ENCODE results near the gene BOLL. TPM values are rescaled to one million over a fixed set of nuclear protein-coding genes. Genes with fewer than 3 reads are reported as not detected.
"Not testable (repeated sequence)": the region's sequence is repeated elsewhere in the genome, so short reads cannot be mapped to it uniquely, and the experiment has no call there.

BOLL gene
- total RNA-seq, 1 experiment from 2014 or later, result not detected

DNA sequence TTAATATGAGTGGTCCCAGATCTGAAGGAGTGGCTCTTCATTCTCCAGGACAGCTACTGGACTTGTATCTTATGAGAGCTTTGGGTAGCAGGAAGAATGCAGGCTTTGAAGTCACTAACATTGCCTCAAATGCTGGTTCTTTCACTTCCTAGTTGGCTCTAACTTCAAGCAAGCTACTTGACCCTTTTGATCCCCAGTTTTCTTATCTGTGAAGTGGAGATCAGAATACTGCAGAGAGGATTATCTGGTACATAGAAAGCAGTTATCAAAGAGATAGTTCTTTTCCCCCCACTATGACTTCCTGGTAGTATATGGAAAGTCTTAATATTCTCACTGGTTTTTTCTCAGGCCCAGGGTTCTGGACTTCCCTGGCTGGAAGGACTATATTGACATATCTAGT, 15.9 kb upstream of the BOLL start:
- no peak for DNase-seq (ENCODE audit: low read depth)
- in situ Hi-C loops (cut with HindIII; ENCODE audit: low pct_unique_long_range_greater_than_20kb, low sequenced_read_pairs), result no loop called here

DNA sequence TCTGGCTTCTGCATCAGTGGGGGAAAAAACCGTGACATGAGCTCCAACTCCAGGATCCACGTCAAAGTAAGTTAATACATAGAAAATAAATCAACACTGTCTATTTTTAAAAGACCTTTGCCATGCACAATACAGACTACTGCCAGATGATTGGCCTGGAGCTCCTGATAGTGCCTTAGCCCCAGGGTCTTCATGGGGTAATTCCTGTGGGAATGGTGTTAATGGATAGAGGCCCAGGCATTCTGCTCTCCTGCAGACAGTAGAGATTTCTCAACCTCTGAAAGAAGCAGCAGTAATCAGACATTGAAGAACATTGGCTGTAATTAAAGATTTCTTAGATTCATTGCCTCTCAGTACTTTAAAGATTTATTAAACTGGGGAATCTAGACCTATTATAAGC, 15.0 kb upstream of the BOLL start:
- in situ Hi-C loops (cut with HindIII; ENCODE audit: low pct_unique_long_range_greater_than_20kb, low sequenced_read_pairs), result no loop called here
- no peak for DNase-seq (ENCODE audit: low read depth)

DNA sequence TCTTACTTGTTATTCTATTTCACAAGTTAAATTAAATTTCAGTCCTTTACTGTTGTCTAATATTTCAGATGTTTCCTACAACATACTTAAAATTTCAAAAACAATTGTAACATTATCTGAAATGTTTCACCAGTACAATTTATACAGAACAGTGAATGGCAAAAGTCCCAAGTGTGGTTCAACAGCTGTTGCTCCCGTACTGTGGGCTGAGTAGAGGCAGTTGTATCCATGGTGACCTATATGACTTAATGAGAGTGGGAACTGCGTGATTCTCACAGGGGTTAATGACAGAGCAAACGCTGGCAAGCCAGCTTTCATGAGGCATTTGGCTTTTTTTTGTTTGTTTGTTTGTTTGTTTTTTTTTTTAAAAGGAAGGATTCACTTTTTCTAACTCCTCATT, 13.9 kb upstream of the BOLL start:
- DNase-seq (ENCODE audit: low read depth), result no peak
- in situ Hi-C loops (cut with HindIII; ENCODE audit: low pct_unique_long_range_greater_than_20kb, low sequenced_read_pairs), result no loop called here

DNA sequence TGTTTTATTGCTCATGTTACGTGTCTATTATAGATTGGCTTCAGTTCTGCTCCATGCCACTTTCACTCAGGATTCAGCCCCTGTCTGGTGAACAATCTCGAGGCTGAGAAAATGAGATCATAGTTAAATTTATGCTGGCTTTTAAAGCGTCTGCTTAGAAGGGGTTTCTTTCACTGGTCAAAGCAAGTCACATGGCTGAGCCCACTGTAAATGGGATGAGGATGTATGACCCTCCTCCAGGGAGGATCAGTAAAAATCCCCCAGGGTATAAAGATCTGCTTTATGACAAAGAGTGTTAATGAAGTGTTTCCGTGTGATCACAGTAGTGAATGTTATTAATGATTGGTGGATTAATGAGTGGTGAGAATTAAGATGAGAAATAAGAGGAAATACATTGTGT, 13.1 kb upstream of the BOLL start:
- in situ Hi-C loops (cut with HindIII; ENCODE audit: low pct_unique_long_range_greater_than_20kb, low sequenced_read_pairs), result no loop called here

DNA sequence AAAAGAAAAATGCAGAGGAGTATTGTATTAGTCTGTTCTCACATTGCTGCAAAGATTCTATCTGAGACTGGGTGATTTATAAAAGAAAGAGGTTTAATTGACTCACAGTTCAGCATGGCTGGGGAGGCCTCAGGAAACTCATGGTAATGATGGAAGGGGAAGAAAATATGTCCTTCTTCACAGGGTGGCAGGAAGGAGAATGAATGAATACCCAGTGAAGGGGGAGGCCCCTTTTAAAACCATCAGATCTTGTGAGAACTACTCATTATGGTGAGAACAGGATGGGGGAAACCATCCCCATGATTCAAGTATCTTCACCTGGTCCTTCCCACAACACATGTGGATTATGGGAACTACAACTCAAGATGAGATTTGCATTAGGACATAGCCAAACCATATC, 10.2 kb upstream of the BOLL start:
- in situ Hi-C loops (cut with HindIII; ENCODE audit: low pct_unique_long_range_greater_than_20kb, low sequenced_read_pairs), result no loop called here
- DNase-seq (ENCODE audit: low read depth), result no peak

More for the DNA sequence above, 13.1 kb upstream of the BOLL start:
- DNase-seq (ENCODE audit: low read depth), result no peak

DNA sequence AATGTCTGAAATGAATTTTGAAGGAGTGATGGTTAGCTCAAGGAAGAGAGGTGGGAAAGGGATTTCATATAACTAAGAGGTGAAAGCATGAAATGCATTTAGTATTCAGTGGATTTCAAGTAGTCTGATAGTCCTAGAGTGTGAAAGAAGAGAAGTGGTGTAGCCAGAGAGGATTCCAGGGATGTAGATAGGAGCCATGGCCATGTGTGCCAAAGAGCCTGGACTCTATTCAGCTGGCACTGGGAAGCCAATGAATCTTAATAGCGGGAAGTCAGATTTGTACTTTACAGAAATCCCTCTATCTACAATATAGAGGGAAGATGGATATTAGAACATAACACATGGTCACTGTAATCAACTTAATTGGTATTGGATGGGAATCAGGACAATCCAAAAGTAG, 8.3 kb upstream of the BOLL start:
- DNase-seq (ENCODE audit: low read depth), result no peak
- in situ Hi-C loops (cut with HindIII; ENCODE audit: low pct_unique_long_range_greater_than_20kb, low sequenced_read_pairs), result no loop called here

DNA sequence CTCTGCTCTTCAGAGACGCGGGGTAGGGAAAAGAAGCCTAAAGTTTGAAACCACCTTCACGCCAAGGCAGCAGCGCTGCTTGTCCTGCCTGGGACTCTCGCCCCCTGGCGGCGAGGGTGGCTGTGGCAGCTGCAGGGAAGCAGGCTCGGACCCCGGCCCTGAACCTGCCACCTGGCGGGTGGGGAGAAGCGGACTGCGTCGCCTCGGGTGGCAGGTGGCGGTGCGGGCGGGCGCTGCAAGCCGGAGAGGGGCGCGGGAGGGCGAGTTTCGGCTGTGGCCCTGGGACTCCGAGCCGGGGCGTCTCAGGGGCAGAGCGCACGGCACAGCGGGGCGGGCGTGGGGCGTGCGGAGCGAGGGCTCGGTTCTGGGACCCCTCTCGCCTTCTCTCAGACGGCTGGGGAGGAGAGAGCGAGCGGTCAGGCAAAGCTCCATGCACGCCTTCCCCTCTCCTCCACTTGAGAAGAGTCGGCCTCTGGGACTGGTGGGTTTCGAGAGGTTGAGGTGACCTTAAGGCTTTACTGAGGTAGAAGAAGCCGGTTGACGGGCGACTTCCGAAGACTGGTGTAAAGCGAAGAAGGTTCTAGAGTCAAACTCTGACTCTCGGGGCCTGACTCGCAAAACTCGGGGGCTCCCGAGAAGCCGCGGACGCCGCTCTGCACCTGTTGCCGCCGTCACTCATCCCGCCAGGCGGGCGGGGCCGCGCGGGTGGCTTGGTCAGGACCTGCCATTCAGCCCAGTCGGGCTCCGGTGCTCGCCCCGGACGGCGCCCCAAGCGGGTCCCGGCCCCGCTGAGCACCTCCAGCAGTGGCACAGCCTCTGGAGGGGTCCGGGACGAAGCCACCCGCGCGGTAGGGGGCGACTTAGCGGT, 1.1 kb upstream of the BOLL start:
- in situ Hi-C loops (cut with HindIII; ENCODE audit: low pct_unique_long_range_greater_than_20kb, low sequenced_read_pairs), result no loop called here
- no peak for DNase-seq (ENCODE audit: low read depth)

DNA sequence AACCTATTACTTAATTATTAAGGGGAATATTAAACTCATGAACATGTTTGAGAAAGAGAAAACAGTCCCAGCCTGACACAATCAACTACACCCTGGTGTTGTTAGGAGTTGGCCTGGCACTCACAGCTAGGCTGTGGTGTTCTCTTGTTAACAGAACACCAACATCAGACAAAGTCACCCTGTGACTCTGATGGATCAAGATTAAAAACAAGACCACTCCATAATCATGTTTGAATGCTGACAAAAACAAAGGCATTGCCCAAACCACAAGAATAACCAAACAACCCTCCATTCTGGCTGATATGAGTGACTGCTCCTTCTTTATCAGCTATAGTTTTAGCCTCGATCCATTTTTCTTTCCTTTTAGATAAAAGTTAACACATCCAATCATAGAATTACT, 3.0 kb downstream of the BOLL start:
- no peak for DNase-seq (ENCODE audit: low read depth)
- in situ Hi-C loops (cut with HindIII; ENCODE audit: low pct_unique_long_range_greater_than_20kb, low sequenced_read_pairs), result no loop called here

DNA sequence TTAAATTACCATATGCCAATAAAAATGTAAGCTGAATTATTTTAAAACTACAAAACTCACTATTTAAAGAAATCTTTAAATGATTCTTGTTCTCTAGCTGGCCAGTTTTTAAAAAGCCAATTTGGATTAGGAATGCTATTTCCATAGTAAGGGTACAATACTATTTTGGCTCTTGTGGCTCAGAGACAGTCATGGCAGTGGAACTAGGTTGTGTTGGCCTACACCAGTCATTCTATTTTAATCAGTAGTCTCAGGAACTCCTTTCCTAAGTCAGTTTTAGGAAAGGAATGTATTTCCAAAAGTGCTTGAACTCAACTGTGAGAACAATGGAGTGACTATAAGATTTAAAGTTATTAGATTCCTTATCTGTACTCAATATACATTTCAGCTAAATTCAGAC, 5.9 kb downstream of the BOLL start:
- in situ Hi-C loops (cut with HindIII; ENCODE audit: low pct_unique_long_range_greater_than_20kb, low sequenced_read_pairs), result no loop called here
- DNase-seq (ENCODE audit: low read depth), result no peak

DNA sequence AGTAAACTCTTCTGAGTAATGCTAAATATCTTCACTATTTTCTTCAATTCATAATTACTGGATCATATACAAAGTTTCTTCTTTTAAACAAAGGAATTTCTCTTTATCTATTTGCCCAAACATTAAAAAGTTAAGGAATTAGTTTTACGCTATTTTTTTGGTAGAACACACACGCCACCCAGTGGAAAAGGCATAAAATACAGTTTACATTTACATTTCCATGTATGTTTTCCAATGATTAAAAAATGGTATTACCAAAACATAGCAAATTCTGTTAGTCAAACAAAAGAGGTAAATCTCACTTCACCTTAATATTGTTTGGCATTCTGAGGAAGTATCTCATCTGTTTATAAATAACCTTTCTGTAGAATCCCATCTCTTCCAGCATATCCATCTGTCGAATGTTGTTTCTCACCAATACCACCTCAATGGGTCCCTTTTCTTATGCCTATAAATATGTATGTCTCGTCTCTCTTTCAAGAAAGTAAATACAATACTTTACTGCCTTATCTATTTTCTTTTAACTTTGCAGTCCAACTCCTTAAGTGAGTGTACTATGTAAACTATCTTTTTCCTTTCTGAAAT, 7.2 kb downstream of the BOLL start:
- in situ Hi-C loops (cut with HindIII; ENCODE audit: low pct_unique_long_range_greater_than_20kb, low sequenced_read_pairs), result no loop called here
- peak; percentile 6 for DNase-seq (ENCODE audit: low read depth)

DNA sequence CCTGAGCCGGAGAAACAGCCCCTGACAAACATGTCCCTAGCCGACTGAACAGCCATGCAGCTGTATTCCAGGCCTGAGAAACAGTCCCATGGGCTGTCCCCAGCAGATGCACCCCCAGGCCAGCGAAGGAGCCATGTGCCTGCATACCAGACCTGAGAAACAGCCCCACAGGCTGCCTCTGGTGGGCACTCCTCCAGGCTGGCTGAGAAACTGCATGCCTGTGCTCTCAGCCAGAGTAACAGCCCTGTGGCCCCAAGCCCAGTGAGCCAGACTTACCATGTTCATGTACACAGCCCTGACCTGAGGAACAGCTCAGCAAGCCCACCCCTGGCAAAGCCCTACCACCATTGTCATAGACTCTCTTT, 24.8 kb downstream of the BOLL start:
- in situ Hi-C loops (cut with HindIII; ENCODE audit: low pct_unique_long_range_greater_than_20kb, low sequenced_read_pairs), result no loop called here

DNA sequence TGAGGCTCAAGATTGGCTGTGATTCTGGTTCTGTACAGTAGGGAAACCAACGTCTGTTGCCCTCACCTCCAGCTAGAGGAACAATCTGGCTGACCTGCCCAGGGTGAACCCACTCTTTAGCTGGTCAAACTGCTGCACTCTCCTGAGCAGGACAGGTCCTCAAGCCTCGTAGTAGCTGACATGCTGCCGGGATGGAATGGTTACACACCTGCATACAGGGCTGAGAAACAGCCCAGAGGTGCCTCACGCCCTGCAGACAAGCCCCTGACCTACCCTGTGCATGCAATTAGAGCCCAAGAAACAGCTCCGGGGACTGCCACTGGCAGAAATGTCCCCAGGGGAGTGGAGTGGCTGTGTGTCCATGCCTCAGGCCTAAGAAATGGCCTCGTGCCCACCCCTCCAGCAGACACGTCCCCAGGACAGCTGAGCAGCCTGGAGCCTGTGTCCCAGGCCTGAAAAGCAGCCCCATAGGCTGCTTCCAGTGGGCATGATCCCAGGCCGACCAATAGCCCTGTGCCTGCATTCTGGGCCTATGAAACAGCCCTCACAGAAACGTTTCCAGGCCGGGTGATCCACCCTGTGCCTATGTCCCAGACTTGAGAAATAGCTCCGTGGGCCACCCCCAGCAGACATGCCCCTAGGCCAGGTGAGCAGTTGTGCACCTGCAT, 25.4 kb downstream of the BOLL start:
- in situ Hi-C loops (cut with HindIII; ENCODE audit: low pct_unique_long_range_greater_than_20kb, low sequenced_read_pairs), result no loop called here
- DNase-seq (ENCODE audit: low read depth), result no peak

More for the DNA sequence above, 24.8 kb downstream of the BOLL start:
- no peak for DNase-seq (ENCODE audit: low read depth)

DNA sequence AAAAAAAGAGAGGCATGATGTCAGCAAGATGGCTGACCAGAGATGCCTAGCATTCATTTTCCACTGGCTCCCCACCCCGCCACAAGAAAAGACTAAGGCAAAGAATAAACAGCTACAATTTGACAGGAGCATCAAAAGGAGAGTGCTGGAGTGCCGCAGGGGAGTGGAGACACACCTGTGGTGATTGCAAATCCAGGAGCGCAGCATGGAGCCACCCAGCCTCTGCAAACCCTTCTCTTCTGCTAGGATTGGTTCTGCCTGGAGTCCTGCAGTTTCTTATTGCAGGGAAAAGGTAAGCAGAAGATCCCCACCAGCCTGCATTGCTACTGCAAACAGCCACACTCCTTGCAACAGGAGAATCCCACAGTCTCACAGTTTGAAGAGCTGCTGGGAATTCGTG, 26.1 kb downstream of the BOLL start:
- no peak for DNase-seq (ENCODE audit: low read depth)
- in situ Hi-C loops (cut with HindIII; ENCODE audit: low pct_unique_long_range_greater_than_20kb, low sequenced_read_pairs), result no loop called here

DNA sequence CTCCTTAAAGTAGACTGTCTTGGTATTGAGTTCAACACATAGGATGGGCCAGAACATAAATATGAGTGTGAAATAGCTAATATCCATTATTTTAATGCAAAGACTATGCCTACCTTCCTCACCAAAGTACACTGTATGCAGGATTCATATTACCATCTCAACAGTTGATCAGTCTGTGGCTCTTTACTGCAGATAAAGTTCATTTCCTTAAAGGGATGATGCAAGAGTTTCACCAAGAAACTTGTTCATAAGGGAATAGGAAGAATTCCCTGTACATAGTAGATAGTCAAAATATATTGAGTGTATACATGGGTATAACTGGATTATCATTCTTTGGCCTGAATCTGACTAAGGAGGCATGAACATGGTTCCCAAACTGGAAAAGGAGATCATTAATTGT, 44.9 kb downstream of the BOLL start:
- DNase-seq (ENCODE audit: low read depth), result no peak
- in situ Hi-C loops (cut with HindIII; ENCODE audit: low pct_unique_long_range_greater_than_20kb, low sequenced_read_pairs), result no loop called here

DNA sequence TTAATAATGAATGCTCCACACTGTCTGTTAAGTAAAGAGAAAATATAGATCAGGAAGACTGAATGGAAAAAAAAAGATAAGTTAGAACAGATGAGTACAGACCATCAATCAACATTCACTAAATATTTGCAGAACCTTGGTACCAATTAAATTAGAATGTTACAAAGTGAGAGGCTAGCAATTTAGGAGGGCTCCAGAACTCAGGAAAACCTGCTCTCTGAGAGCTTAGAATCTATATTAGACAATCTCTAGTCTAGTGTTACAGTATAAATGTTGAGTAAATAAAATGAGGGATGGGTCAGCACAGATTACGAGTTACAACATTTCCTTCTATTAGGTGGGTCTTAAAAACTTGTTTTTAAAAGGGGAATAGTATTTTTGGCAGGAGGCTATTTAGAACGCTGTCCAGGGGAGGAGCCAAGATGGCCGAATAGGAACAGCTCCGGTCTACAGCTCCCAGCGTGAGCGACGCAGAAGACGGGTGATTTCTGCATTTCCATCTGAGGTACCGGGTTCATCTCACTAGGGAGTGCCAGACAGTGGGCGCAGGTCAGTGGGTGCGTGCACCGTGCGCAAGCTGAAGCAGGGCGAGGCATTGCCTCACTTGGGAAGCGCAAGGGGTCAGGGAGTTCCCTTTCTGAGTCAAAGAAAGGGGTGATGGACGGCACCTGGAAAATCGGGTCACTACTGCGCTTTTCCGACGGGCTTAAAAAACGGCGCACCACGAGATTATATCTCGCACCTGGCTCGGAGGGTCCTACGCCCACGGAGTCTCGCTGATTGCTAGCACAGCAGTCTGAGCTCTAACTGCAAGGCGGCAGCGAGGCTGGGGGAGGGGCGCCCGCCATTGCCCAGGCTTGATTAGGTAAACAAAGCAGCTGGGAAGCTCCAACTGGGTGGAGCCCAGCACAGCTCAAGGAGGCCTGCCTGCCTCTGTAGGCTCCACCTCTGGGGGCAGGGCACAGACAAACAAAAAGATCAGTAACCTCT, 56.3 kb downstream of the BOLL start:
- DNase-seq (ENCODE audit: low read depth); in situ Hi-C loops (cut with HindIII; ENCODE audit: low pct_unique_long_range_greater_than_20kb, low sequenced_read_pairs): not testable (repeated sequence)

DNA sequence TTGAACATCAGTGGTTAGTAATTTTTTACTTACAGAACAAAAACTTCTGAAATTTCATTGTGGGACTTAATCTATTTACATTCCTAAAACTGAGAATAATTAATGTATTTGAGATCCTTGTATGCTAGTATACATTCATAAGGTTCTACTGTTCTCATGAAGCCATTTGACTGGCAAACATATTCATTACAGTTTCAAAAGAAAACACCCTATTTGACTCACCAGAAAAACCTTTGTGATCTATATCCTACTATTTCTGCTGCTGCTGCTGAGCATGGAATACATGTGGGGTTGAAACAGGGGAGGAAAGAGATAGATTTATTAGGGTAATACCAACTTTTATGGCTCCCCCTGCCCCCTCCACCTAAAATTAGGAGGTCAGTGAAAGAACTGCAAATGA, 58.1 kb downstream of the BOLL start:
- DNase-seq (ENCODE audit: low read depth), result no peak
- in situ Hi-C loops (cut with HindIII; ENCODE audit: low pct_unique_long_range_greater_than_20kb, low sequenced_read_pairs), result no loop called here

DNA sequence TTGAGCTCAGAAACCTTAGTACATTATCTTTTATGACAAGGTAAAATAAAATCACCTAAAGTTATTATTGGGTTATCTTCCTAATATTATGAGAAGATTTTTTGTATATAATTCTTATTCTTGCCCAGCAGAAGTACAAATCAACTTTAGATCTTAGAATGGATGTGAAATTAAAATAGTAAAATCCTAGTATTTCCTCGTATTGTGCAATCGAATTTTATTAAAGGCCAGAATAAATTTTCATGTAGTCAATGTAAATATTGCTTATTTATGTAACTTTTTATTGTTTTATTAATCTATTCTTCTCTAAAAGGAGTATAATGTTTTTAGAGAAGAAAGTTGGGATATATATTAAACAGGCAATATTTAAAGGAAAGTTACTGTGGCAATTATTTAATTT, 67.3 kb downstream of the BOLL start:
- in situ Hi-C loops (cut with HindIII; ENCODE audit: low pct_unique_long_range_greater_than_20kb, low sequenced_read_pairs), result no loop called here
- no peak for DNase-seq (ENCODE audit: low read depth)

DNA sequence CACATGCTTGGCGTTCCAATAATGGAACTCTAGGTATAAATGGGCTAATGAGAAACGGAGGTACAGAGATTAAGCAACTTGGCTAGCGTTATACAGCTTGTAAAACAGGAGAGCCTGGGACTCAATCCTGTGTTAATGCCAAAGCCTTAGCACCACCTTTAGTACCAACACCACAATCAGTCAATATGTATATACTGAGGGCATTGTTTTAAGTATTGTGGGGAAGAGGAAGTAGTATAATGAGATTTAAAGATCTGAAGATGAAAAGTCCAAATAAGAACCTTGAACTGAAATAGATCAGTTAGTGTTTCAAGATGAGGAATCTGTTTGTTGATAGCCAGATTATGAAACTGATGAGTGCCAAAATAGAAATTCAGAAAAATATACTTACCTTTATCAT, 71.8 kb downstream of the BOLL start:
- in situ Hi-C loops (cut with HindIII; ENCODE audit: low pct_unique_long_range_greater_than_20kb, low sequenced_read_pairs), result no loop called here
- no peak for DNase-seq (ENCODE audit: low read depth)
